HCT116 (cell line): Measurements from ENCODE around the gene CRACDL. TPM values are rescaled to one million over a fixed set of nuclear protein-coding genes. Genes with fewer than 3 reads are reported as not detected.

Experiments
- ATAC-seq: fragments of 200-7000 bp; cut with Tn5 transposase; 2 replicates; pipeline ENCODE4 v1.9.1; 2020; ENCODE audit warnings: mild to moderate bottlenecking, moderate library complexity
- BruUV-seq: library from RNA; stranded (reverse); fragments of 400-500 nt; replicated peaks from 2 replicates; lab custom pipeline; 2021; lab: Mats Ljungman, UMichigan
- CTCF ChIA-PET: fragments of 300-600 bp; sonication (Branson Sonifier 250); formaldehyde crosslinking; loops from one replicate; lab custom pipeline; 2021; ENCODE audit warnings: antibody characterized with exemption; lab: Charles Lee
- POLR2A ChIA-PET: fragments of 300-600, 350-600 bp; sonication (Branson Sonifier 250); formaldehyde crosslinking; loops from one replicate; lab custom pipeline; 2021; ENCODE audit warnings: antibody characterized with exemption; lab: Charles Lee
- RAD21 ChIA-PET, 2 experiments: fragments of 300-600 bp; sonication (Branson Sonifier 250); formaldehyde crosslinking; loops; one replicate each; lab custom pipeline; 2023; ENCODE audit warnings: low total read pairs in 2 of 2; ENCODE audit not compliant: uncharacterized antibody in 2 of 2, unreplicated experiment in 2 of 2, low non-redundant PET in 1 of 2; lab: Charles Lee
- DNase-seq: peaks from one replicate; pipeline ENCODE4 v3.0.0-alpha.2; 2010; ENCODE audit warnings: low read depth, low spot score
- H2AFZ ChIP-seq: fragments of 200-600 bp; shearing (Covaris generic), sonication (generic); 2 replicates; pipeline ENCODE4 v1.6.1; 2017; ENCODE audit warnings: low read depth, mixed run types, mixed read lengths, antibody characterized with exemption, low read length; ENCODE audit not compliant: poor library complexity, severe bottlenecking
- H3K27ac ChIP-seq: 2 replicates; pipeline ENCODE4 v1.5.1; 2012; ENCODE audit warnings: low read depth, low read length
- H3K27me3 ChIP-seq: fragments of 200-600 bp; sonication (generic); 2 replicates; pipeline ENCODE4 v1.6.1; 2016; ENCODE audit warnings: mixed run types, low read length, mixed read lengths; ENCODE audit not compliant: insufficient read depth
- H3K36me3 ChIP-seq, 2 experiments: fragments of 200-500 bp in 1 of 2; fragments of 200-600 bp in 1 of 2; sonication (Bioruptor generic) in 1 of 2; sonication (generic) in 1 of 2; 2 replicates each; pipeline versions ENCODE4 v1.5.1 to v1.6.1; 2014 to 2016; ENCODE audit warnings: low read length in 2 of 2, inconsistent platforms in 1 of 2, mixed read lengths in 1 of 2, mixed run types in 1 of 2; ENCODE audit not compliant: insufficient read depth in 2 of 2, control insufficient read depth in 1 of 2
- H3K4me1 ChIP-seq, 2 experiments: fragments of 200-600 bp in 1 of 2; sonication (generic) in 1 of 2; 2 replicates each; pipeline versions ENCODE4 v1.5.1 to v1.6.1; 2012 to 2017; ENCODE audit warnings: low read length in 2 of 2, inconsistent platforms in 1 of 2, mild to moderate bottlenecking in 1 of 2, mixed read lengths in 1 of 2, mixed run types in 1 of 2, moderate library complexity in 1 of 2; ENCODE audit not compliant: insufficient read depth in 2 of 2, control insufficient read depth in 1 of 2
- H3K4me2 ChIP-seq: fragments of 200-600 bp; sonication (generic); 2 replicates; pipeline ENCODE4 v1.6.1; 2017; ENCODE audit warnings: mixed run types, low read length, mixed read lengths
- H3K4me3 ChIP-seq, 2 experiments: fragments of 200-600 bp in 1 of 2; sonication (generic) in 1 of 2; replicated peaks in 1 of 2; 2 replicates each; pipeline ENCODE4 v1.5.1; 2011 to 2016; ENCODE audit warnings: low read length in 2 of 2, control low read depth in 1 of 2, low read depth in 1 of 2, mild to moderate bottlenecking in 1 of 2, mixed read lengths in 1 of 2, mixed run types in 1 of 2
- H3K79me2 ChIP-seq: fragments of 200-600 bp; sonication (generic); 2 replicates; pipeline ENCODE4 v1.6.1; 2017; ENCODE audit warnings: mild to moderate bottlenecking, mixed run types, low read length, moderate library complexity, mixed read lengths; ENCODE audit not compliant: insufficient read depth
- H3K9ac ChIP-seq: fragments of 200-600 bp; sonication (generic); 2 replicates; pipeline ENCODE4 v1.6.1; 2016; ENCODE audit warnings: low read length, mixed read lengths
- H3K9me2 ChIP-seq: fragments of 200-600 bp; sonication (generic), shearing (Covaris generic); 2 replicates; pipeline ENCODE4 v1.6.1; 2017; ENCODE audit warnings: mixed run types, mild to moderate bottlenecking, moderate library complexity; ENCODE audit not compliant: insufficient read depth
- H3K9me3 ChIP-seq, 2 experiments: fragments of 200-500 bp in 1 of 2; fragments of 200-600 bp in 1 of 2; sonication (Bioruptor generic) in 1 of 2; sonication (generic) in 1 of 2; 2 replicates each; pipeline ENCODE4 v1.6.1; 2014 to 2017; ENCODE audit warnings: low read length in 2 of 2, mixed read lengths in 2 of 2, inconsistent platforms in 1 of 2, low read depth in 1 of 2, mild to moderate bottlenecking in 1 of 2, mixed run types in 1 of 2, moderate library complexity in 1 of 2; ENCODE audit not compliant: control insufficient read depth in 1 of 2, insufficient read depth in 1 of 2
- H4K20me1 ChIP-seq: fragments of 200-600 bp; sonication (generic), shearing (Covaris generic); 2 replicates; pipeline ENCODE4 v1.6.1; 2017; ENCODE audit warnings: mixed run types, mild to moderate bottlenecking, moderate library complexity; ENCODE audit not compliant: insufficient read depth
- ATF3 ChIP-seq: IDR thresholded peaks from 2 replicates; pipeline ENCODE4 v1.6.1; 2012
- CBX3 ChIP-seq: IDR thresholded peaks from 2 replicates; pipeline ENCODE4 v1.6.1; 2012; ENCODE audit warnings: low read depth
- CEBPB ChIP-seq: IDR thresholded peaks from 2 replicates; pipeline ENCODE4 v1.6.1; 2012; ENCODE audit warnings: low read depth
- CTCF ChIP-seq, 3 experiments: fragments of 200-600 bp in 1 of 3; sonication (generic) in 1 of 3; IDR thresholded peaks in 2 of 3; conservative IDR thresholded peaks in 1 of 3; 2 replicates each; pipeline ENCODE4 v1.5.1; 2012 to 2017; ENCODE audit warnings: low read depth in 2 of 3, low read length in 2 of 3, antibody characterized with exemption in 1 of 3, borderline replicate concordance in 1 of 3, control low read depth in 1 of 3, mild to moderate bottlenecking in 1 of 3, mixed read lengths in 1 of 3, mixed run types in 1 of 3, moderate library complexity in 1 of 3; ENCODE audit not compliant: insufficient read depth in 1 of 3
- EGR1 ChIP-seq: IDR thresholded peaks from 2 replicates; pipeline ENCODE4 v1.6.1; 2012; ENCODE audit warnings: low read depth
- ELF1 ChIP-seq: IDR thresholded peaks from 2 replicates; pipeline ENCODE4 v1.6.1; 2012; ENCODE audit warnings: low read depth, borderline replicate concordance
- EZH2 ChIP-seq: fragments of 200-600 bp; sonication (generic); IDR thresholded peaks from 2 replicates; pipeline ENCODE4 v1.6.1; 2017; ENCODE audit warnings: antibody characterized with exemption, mixed run types
- EZH2phosphoT487 ChIP-seq: fragments of 200-600 bp; IDR thresholded peaks from 2 replicates; pipeline ENCODE4 v1.6.1; 2018; ENCODE audit warnings: antibody characterized with exemption, borderline replicate concordance
- FOSL1 ChIP-seq: IDR thresholded peaks from 2 replicates; pipeline ENCODE4 v1.6.1; 2012; ENCODE audit warnings: low read depth
- MAX ChIP-seq: IDR thresholded peaks from 2 replicates; pipeline ENCODE4 v1.6.1; 2012
- POLR2A ChIP-seq: IDR thresholded peaks from 2 replicates; pipeline ENCODE4 v1.7.0; 2011; ENCODE audit warnings: borderline replicate concordance; ENCODE audit not compliant: insufficient read depth, insufficient read length; ENCODE audit errors: extremely low read depth
- RAD21 ChIP-seq: IDR thresholded peaks from 2 replicates; pipeline ENCODE4 v1.6.1; 2012; ENCODE audit warnings: low read depth, mild to moderate bottlenecking
- SIN3A ChIP-seq: IDR thresholded peaks from 2 replicates; pipeline ENCODE4 v1.6.1; 2012; ENCODE audit warnings: low read depth
- SP1 ChIP-seq: IDR thresholded peaks from 2 replicates; pipeline ENCODE4 v1.6.1; 2012; ENCODE audit warnings: low read depth
- SRF ChIP-seq: IDR thresholded peaks from 2 replicates; pipeline ENCODE4 v1.6.1; 2012; ENCODE audit warnings: low read depth
- TCF7L2 ChIP-seq: IDR thresholded peaks from 2 replicates; pipeline ENCODE4 v1.7.0; 2011; ENCODE audit warnings: borderline replicate concordance, inconsistent platforms; ENCODE audit not compliant: insufficient read depth, insufficient read length; ENCODE audit errors: extremely low read depth
- YY1 ChIP-seq: IDR thresholded peaks from 2 replicates; pipeline ENCODE4 v1.6.1; 2011; ENCODE audit warnings: low read length, low read depth, moderate library complexity, mild to moderate bottlenecking; ENCODE audit not compliant: insufficient replicate concordance; ENCODE audit errors: extremely low read depth
- intact Hi-C: fragments of 100-400 bp; cut with micrococcal nuclease; formaldehyde crosslinking; loops from 2 replicates; pipeline ENCODE4 v1.10.0; 2022
- total RNA-seq: library from RNA; stranded (reverse); gene quantifications from one replicate; pipeline ENCODE4 v1.2.1, GENCODE V29; 2021; ENCODE audit not compliant: unreplicated experiment
- TF ChIP-seq, protein P1 (sequence below): IDR thresholded peaks from 2 replicates; pipeline ENCODE4 v1.6.1; 2012; ENCODE audit warnings: low read depth

The CRACDL gene
- total RNA-seq, 1 experiment from 2014 or later: 1.1 TPM

DNA sequence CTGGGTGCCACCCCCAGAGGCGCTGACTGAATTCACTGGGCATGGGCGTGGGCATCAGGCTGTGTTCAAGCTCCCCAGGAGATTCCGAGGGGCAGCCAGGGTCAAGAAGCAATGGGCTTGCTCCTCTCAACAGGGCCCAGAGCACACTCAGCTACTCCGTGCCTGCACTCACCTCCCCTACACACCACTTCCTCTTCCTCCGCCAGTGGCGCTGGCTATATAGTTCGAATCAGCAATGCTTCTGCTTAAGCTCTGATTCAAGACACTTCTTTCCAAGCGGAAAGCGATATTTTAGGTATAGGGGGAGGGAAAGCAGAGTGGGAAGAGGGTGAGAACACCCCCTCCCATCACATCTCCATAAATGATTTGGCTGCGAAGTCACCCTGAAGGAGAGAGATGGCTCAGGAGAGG lies 42.1 kb downstream of the CRACDL start:
- Histone ChIP-seq H3K9ac (no peak overlapping the region), H3K27ac (no peak overlapping the region), H3K79me2 (no peaks in the 10 kb centered on the region), H2AFZ (no peak overlapping the region), H3K9me2 (no peaks in the 10 kb centered on the region), H3K4me3 (no peak overlapping the region), H3K27me3 (no peaks in the 10 kb centered on the region), H3K36me3 (no peaks in the 10 kb centered on the region), H3K4me2 (no peak overlapping the region), H3K9me3 (no peaks in the 10 kb centered on the region), H4K20me1 (no peaks in the 10 kb centered on the region), H3K4me1 (no peaks in the 10 kb centered on the region)
- ATAC-seq: no peak
- POLR2A ChIA-PET: no interaction called here
- RAD21 ChIA-PET: no interaction called here
- TF ChIP-seq EZH2phosphoT487 (no peak), EZH2 (no peak), SRF (no peak), CEBPB (no peak), SP1 (no peak), SIN3A (no peak), CTCF (IDR thresholded peaks at IDR 0.05 in 2 of 3, conservative IDR thresholded peaks at IDR 0.05 in 1 of 3; ENCODE audit: borderline replicate concordance in 1 of 3, insufficient read depth in 1 of 3, low read depth in 2 of 3, low read length in 2 of 3) (no peak), CBX3 (no peak), RAD21 (no peak), ELF1 (no peak), POLR2A (no peak), YY1 (no peak), ATF3 (no peak), FOSL1 (no peak), EGR1 (no peak), MAX (no peak), TCF7L2 (no peak)
- TF ChIP-seq, protein P1, sequence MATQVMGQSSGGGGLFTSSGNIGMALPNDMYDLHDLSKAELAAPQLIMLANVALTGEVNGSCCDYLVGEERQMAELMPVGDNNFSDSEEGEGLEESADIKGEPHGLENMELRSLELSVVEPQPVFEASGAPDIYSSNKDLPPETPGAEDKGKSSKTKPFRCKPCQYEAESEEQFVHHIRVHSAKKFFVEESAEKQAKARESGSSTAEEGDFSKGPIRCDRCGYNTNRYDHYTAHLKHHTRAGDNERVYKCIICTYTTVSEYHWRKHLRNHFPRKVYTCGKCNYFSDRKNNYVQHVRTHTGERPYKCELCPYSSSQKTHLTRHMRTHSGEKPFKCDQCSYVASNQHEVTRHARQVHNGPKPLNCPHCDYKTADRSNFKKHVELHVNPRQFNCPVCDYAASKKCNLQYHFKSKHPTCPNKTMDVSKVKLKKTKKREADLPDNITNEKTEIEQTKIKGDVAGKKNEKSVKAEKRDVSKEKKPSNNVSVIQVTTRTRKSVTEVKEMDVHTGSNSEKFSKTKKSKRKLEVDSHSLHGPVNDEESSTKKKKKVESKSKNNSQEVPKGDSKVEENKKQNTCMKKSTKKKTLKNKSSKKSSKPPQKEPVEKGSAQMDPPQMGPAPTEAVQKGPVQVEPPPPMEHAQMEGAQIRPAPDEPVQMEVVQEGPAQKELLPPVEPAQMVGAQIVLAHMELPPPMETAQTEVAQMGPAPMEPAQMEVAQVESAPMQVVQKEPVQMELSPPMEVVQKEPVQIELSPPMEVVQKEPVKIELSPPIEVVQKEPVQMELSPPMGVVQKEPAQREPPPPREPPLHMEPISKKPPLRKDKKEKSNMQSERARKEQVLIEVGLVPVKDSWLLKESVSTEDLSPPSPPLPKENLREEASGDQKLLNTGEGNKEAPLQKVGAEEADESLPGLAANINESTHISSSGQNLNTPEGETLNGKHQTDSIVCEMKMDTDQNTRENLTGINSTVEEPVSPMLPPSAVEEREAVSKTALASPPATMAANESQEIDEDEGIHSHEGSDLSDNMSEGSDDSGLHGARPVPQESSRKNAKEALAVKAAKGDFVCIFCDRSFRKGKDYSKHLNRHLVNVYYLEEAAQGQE: no peak
- intact Hi-C loops: no loop called here
- CTCF ChIA-PET: no interaction called here
- BruUV-seq: no TSS peak
- no peak for DNase-seq
